Gastroesophageal sphincter (tissue), 4 donors: ENCODE measurements around the gene SYCE1. TPM values are rescaled to one million over a fixed set of nuclear protein-coding genes. Genes with fewer than 3 reads are reported as not detected.
A peak's percentile ranks its signal among the peaks of the same experiment; 100 is the strongest.

ENCODE experiments used
- ATAC-seq: fragments of 150-250 bp; one replicate; pipeline ENCODE4 v1.9.1; 2016; ENCODE audit warnings: mild to moderate bottlenecking, moderate library complexity
- H3K27ac ChIP-seq, 4 donors: fragments of 200-600 bp; sonication (generic) in 3 of 4; 1 replicate in 3 of 4; 2 replicates in 1 of 4; pipeline ENCODE4 v1.5.1; 2016 to 2019
- H3K27me3 ChIP-seq: fragments of 200-600 bp; sonication (generic); one replicate; pipeline ENCODE4 v1.5.1; 2019
- H3K36me3 ChIP-seq, 2 donors: fragments of 200-600 bp; sonication (generic); one replicate each; pipeline ENCODE4 v1.5.1; 2019; ENCODE audit warnings: control low read depth in 1 of 2
- H3K4me1 ChIP-seq, 3 donors: fragments of 200-600 bp; sonication (generic); 1 replicate in 2 of 3; 2 replicates in 1 of 3; pipeline ENCODE4 v1.5.1; 2016 to 2019; ENCODE audit warnings: control low read depth in 2 of 3
- H3K4me3 ChIP-seq, 2 donors: fragments of 200-600 bp; sonication (generic); one replicate each; pipeline ENCODE4 v1.5.1; 2019; ENCODE audit warnings: mild to moderate bottlenecking in 1 of 2, moderate library complexity in 1 of 2
- H3K9me3 ChIP-seq, 3 donors: fragments of 200-600 bp; sonication (generic); one replicate each; pipeline ENCODE4 v1.5.1; 2017 to 2019; ENCODE audit warnings: control low read depth in 2 of 3
- CTCF ChIP-seq, 4 experiments: fragments of 200-600 bp in 2 of 4; fragments of 450-650 bp in 2 of 4; sonication (generic) in 1 of 4; IDR thresholded peaks; one replicate each; pipeline ENCODE4 v1.5.1; 2017 to 2019; ENCODE audit warnings: antibody characterized with exemption in 4 of 4, mild to moderate bottlenecking in 2 of 4, moderate library complexity in 2 of 4
- EP300 ChIP-seq: sonication (generic); formaldehyde crosslinking; IDR thresholded peaks from one replicate; pipeline ENCODE4 v1.6.1; 2017; ENCODE audit warnings: antibody characterized with exemption, mild to moderate bottlenecking
- POLR2A ChIP-seq, 2 donors: fragments of 450-650 bp; IDR thresholded peaks; one replicate each; pipeline ENCODE4 v1.6.1; 2017; ENCODE audit warnings: antibody characterized with exemption in 2 of 2, mild to moderate bottlenecking in 2 of 2, moderate library complexity in 1 of 2
- POLR2AphosphoS5 ChIP-seq: sonication (generic); formaldehyde crosslinking; IDR thresholded peaks from one replicate; pipeline ENCODE4 v1.6.1; 2017; ENCODE audit warnings: antibody characterized with exemption
- WGBS, 2 donors: methylation state at CpG; one replicate each; pipeline ENCODE4 v1.1.5; 2018; ENCODE audit warnings: low coverage in 1 of 2; 5-methylcytosine and 5-hydroxymethylcytosine counted together
- total RNA-seq, 4 donors: library from RNA; depleted of rRNA; stranded (reverse); fragments of >200 nt; gene quantifications; one replicate each; pipeline ENCODE4 v1.1.0, GENCODE V29; 2016

Gene SYCE1
- 10 to 100 TPM in 1 of 4 donors, under 1 TPM in 1, not detected in 2; 0.39 to 10.4 TPM for total RNA-seq

GRCh38 chr10:133565441-133566294, at the start of gene SYCE1:
Gene SYCE1, minus strand, starts transcription at chr10:133565583. Its CDS starts 54 bp downstream, at chr10:133565529.
- Histone ChIP-seq H3K4me1 (no peaks in the 10 kb centered on the region), H3K4me3 (peak within 1 kb of the TSS in 1 of 2 donors; percentile 29), H3K27me3 (peaks cover 37% of the 10 kb centered on the region), H3K27ac (no peak within 1 kb of the TSS), H3K36me3 (no peaks in the 10 kb centered on the region), H3K9me3 (peaks cover 0 to 24% (median 0%) of the 10 kb centered on the region in 3 donors)
- TF ChIP-seq CTCF (IDR thresholded peaks at IDR 0.05) (peak in 1 of 4 experiments; percentile 33), EP300 (no peak), POLR2A (IDR thresholded peaks at IDR 0.05) (peak in 1 of 2 donors; percentile 36), POLR2AphosphoS5 (no peak)
- no peak for ATAC-seq
- 80% methylated on average over 1 of the region's 77 CpGs; no CpG with 5 or more reads in 1 of the 2 donors for WGBS, 2 donors

- no peaks in the 10 kb centered on the region for H3K4me1 ChIP-seq
- no peak overlapping the region for H3K27ac ChIP-seq
- no peaks in the 10 kb centered on the region for H3K36me3 ChIP-seq
- 56 to 70% methylated on average over 2 to 7 of the region's 10 CpGs for WGBS, 2 donors
- ATAC-seq, result peak; percentile 29
- H3K9me3 ChIP-seq, result peaks cover 0 to 10% (median 0%) of the 10 kb centered on the region in 3 donors
- H3K27me3 ChIP-seq, result peaks cover 42% of the 10 kb centered on the region
- H3K4me3 ChIP-seq, result no peak overlapping the region
- TF ChIP-seq CTCF (IDR thresholded peaks at IDR 0.05), result no peak
- TF ChIP-seq EP300, result no peak
- TF ChIP-seq POLR2AphosphoS5, result peak; percentile 11
- TF ChIP-seq POLR2A (IDR thresholded peaks at IDR 0.05), result no peak
Observed at GRCh38 chr10:133614830-133615580, 49.6 kb upstream of the SYCE1 start.

GRCh38 chr10:133613699-133614098, 48.3 kb upstream of the SYCE1 start:
- peaks cover 0 to 5% (median 0%) of the 10 kb centered on the region in 3 donors for H3K4me1 ChIP-seq
- 60 to 64% methylated on average over 4 to 6 of the region's 6 CpGs for WGBS, 2 donors
- peaks cover 40% of the 10 kb centered on the region for H3K27me3 ChIP-seq
- no peak for TF ChIP-seq POLR2A (IDR thresholded peaks at IDR 0.05)
- TF ChIP-seq POLR2AphosphoS5, result no peak
- no peak for TF ChIP-seq CTCF (IDR thresholded peaks at IDR 0.05)
- no peak for TF ChIP-seq EP300
- no peaks in the 10 kb centered on the region for H3K36me3 ChIP-seq
- H3K4me3 ChIP-seq, result no peak overlapping the region
- no peak for ATAC-seq
- H3K27ac ChIP-seq, result no peak overlapping the region
- H3K9me3 ChIP-seq, result peaks cover 0 to 10% (median 0%) of the 10 kb centered on the region in 3 donors

- no peak overlapping the region for H3K4me3 ChIP-seq
- H3K36me3 ChIP-seq, result no peaks in the 10 kb centered on the region
- no peak for TF ChIP-seq EP300
- TF ChIP-seq CTCF (IDR thresholded peaks at IDR 0.05), result no peak
- no peak for TF ChIP-seq POLR2AphosphoS5
- TF ChIP-seq POLR2A (IDR thresholded peaks at IDR 0.05), result no peak
- no peak for ATAC-seq
- peaks cover 0 to 6% (median 0%) of the 10 kb centered on the region in 3 donors for H3K4me1 ChIP-seq
- H3K27me3 ChIP-seq, result peaks cover 57% of the 10 kb centered on the region
- no peak overlapping the region for H3K27ac ChIP-seq
- 60 to 70% methylated on average over 1 to 4 of the region's 4 CpGs for WGBS, 2 donors
- H3K9me3 ChIP-seq, result peaks cover 0 to 10% (median 0%) of the 10 kb centered on the region in 3 donors
Observed at GRCh38 chr10:133611079-133611478, 45.7 kb upstream of the SYCE1 start.
